K562 (cell line): ENCODE data around the gene UBE3D. TPM values are rescaled to one million over a fixed set of nuclear protein-coding genes. Genes with fewer than 3 reads are reported as not detected.

Experiments
- ATAC-seq: fragments of 200-7000 bp; cut with Tn5 transposase; 3 replicates; pipeline ENCODE4 v1.9.1; 2020; ENCODE audit warnings: moderate library complexity
- BruUV-seq: library from RNA; stranded (reverse); fragments of 400-500 nt; replicated peaks from 2 replicates; lab custom pipeline; 2021; lab: Mats Ljungman, UMichigan
- CTCF ChIA-PET: fragments of 300-600 bp; formaldehyde crosslinking; extraction: SDS; loops from one replicate; lab custom pipeline; 2021; ENCODE audit warnings: low intra/inter-chr PET ratio; lab: Yijun Ruan, JAX
- POLR2A ChIA-PET: fragments of 300-600, 350-650 bp; sonication (Branson Sonifier 250); formaldehyde crosslinking; extraction: SDS; loops from one replicate; lab custom pipeline; 2021; ENCODE audit warnings: antibody characterized with exemption, inconsistent platforms; lab: Yijun Ruan, JAX
- DNase-seq, 4 experiments: peaks; one replicate each; pipeline versions ENCODE4 v3.0.0 to v3.0.0-alpha.2; 2011 to 2018; ENCODE audit warnings: low spot score in 3 of 4, mixed read lengths in 3 of 4; ENCODE audit errors: extremely low read depth in 1 of 4
- FAIRE-seq: peaks from 2 replicates; lab custom pipeline; 2011; peaks lifted over from hg19 to GRCh38; lab: Jason Lieb, UNC
- H2AFZ ChIP-seq: 2 replicates; pipeline ENCODE4 v1.6.0; 2011; ENCODE audit warnings: low read depth, low read length, control low read depth, inconsistent platforms
- H3K27ac ChIP-seq: fragments of 200-600 bp; 3 replicates; pipeline ENCODE4 v1.8.0; 2011; ENCODE audit warnings: low read depth, mild to moderate bottlenecking, control low read depth, inconsistent platforms, low read length, moderate library complexity, mixed read lengths; ENCODE audit errors: extremely low read depth
- H3K27me3 ChIP-seq, 2 experiments: fragments of 300-600 bp in 1 of 2; 2 replicates in 1 of 2; 3 replicates in 1 of 2; pipeline versions ENCODE4 v1.6.0 to v1.8.0; 2011; ENCODE audit warnings: inconsistent platforms in 2 of 2, low read length in 2 of 2, mild to moderate bottlenecking in 1 of 2, mixed read lengths in 1 of 2, moderate library complexity in 1 of 2; ENCODE audit not compliant: control insufficient read depth in 2 of 2, insufficient read depth in 2 of 2
- H3K36me3 ChIP-seq: fragments of 300-600 bp; 3 replicates; pipeline ENCODE4 v1.8.0; 2011; ENCODE audit warnings: mild to moderate bottlenecking, low read length, inconsistent platforms; ENCODE audit not compliant: control insufficient read depth, insufficient read depth
- H3K4me1 ChIP-seq, 2 experiments: fragments of 200-600 bp in 1 of 2; replicated peaks in 1 of 2; 2 replicates in 1 of 2; 3 replicates in 1 of 2; pipeline versions ENCODE4 v1.5.1 to v1.8.0; 2011; ENCODE audit warnings: inconsistent platforms in 2 of 2, low read length in 2 of 2, mild to moderate bottlenecking in 1 of 2, mixed read lengths in 1 of 2, moderate library complexity in 1 of 2; ENCODE audit not compliant: control insufficient read depth in 2 of 2, insufficient read depth in 2 of 2
- H3K4me2 ChIP-seq: 2 replicates; pipeline ENCODE4 v1.6.1; 2011; ENCODE audit warnings: low read length, control low read depth, inconsistent platforms, mixed read lengths; ENCODE audit not compliant: insufficient read depth
- H3K4me3 ChIP-seq: fragments of 200-600 bp; sonication (generic), shearing (Covaris generic); 2 replicates; pipeline ENCODE4 v1.5.1; 2016; ENCODE audit warnings: control low read depth, inconsistent platforms
- H3K79me2 ChIP-seq: fragments of 200-600 bp; 3 replicates; pipeline ENCODE4 v1.8.0; 2011; ENCODE audit warnings: low read length, inconsistent platforms; ENCODE audit not compliant: control insufficient read depth, insufficient read depth
- H3K9ac ChIP-seq, 2 experiments: 2 replicates each; pipeline versions ENCODE4 v1.6.0 to v1.6.1; 2011; ENCODE audit warnings: low read depth in 2 of 2, low read length in 2 of 2, control low read depth in 1 of 2, inconsistent platforms in 1 of 2, mild to moderate bottlenecking in 1 of 2, mixed read lengths in 1 of 2; ENCODE audit not compliant: insufficient read depth in 1 of 2
- H3K9me1 ChIP-seq: one replicate; pipeline ENCODE4 v1.6.0; 2011; ENCODE audit warnings: inconsistent platforms, mild to moderate bottlenecking, low read length, moderate library complexity; ENCODE audit not compliant: control insufficient read depth, insufficient read depth
- H3K9me3 ChIP-seq: replicated peaks from 2 replicates; pipeline ENCODE4 v1.5.1; 2011; ENCODE audit warnings: low read depth, low read length, inconsistent platforms; ENCODE audit not compliant: control insufficient read depth, insufficient read depth
- H4K20me1 ChIP-seq: replicated peaks from 2 replicates; pipeline ENCODE4 v1.6.1; 2011; ENCODE audit warnings: low read length, inconsistent platforms, mixed read lengths; ENCODE audit not compliant: control insufficient read depth, insufficient read depth
- CAMTA2 ChIP-seq: fragments of 250-450 bp; sonication (Bioruptor Pico); conservative IDR thresholded peaks from 2 replicates; pipeline ENCODE4 v1.5.1; 2022
- DMBX1 ChIP-seq: fragments of 250-450 bp; sonication (Bioruptor Pico); IDR thresholded peaks from 2 replicates; pipeline ENCODE4 v1.8.0; 2022; ENCODE audit warnings: inconsistent platforms, mild to moderate bottlenecking, moderate library complexity, borderline replicate concordance
- ETS2 ChIP-seq: IDR thresholded peaks from 2 replicates; pipeline ENCODE4 v1.6.1; 2016; ENCODE audit warnings: borderline replicate concordance, missing genetic modification characterization, mild to moderate bottlenecking, moderate library complexity, missing compliant biosample characterization; ENCODE audit not compliant: poor library complexity, severe bottlenecking
- FOXA3 ChIP-seq, 2 experiments: fragments of 450-650 bp in 1 of 2; sonication (generic) in 1 of 2; formaldehyde crosslinking; IDR thresholded peaks in 1 of 2; conservative IDR thresholded peaks in 1 of 2; 2 replicates each; pipeline versions ENCODE4 v1.4.0 to v1.8.0; 2020 to 2022; ENCODE audit warnings: mild to moderate bottlenecking in 2 of 2, missing genetic modification reagents in 1 of 2
- GABPA ChIP-seq: fragments of 200-800 bp; sonication (Bioruptor generic); conservative IDR thresholded peaks from 2 replicates; pipeline ENCODE4 v1.6.1; 2016; ENCODE audit warnings: low read depth, missing genetic modification characterization, missing compliant biosample characterization
- NCOA1 ChIP-seq: fragments of 450-650 bp; IDR thresholded peaks from 2 replicates; pipeline ENCODE4 v1.6.1; 2016; ENCODE audit warnings: low read depth
- NCOR1 ChIP-seq: fragments of 450-650 bp; IDR thresholded peaks from 2 replicates; pipeline ENCODE4 v1.6.1; 2016; ENCODE audit warnings: mild to moderate bottlenecking, moderate library complexity
- NR4A1 ChIP-seq, 2 experiments: fragments of 250-450 bp in 1 of 2; fragments of 450-650 bp in 1 of 2; sonication (Bioruptor Pico) in 1 of 2; IDR thresholded peaks; 2 replicates each; pipeline versions ENCODE4 v1.4.0 to v1.6.1; 2016 to 2020; ENCODE audit warnings: mild to moderate bottlenecking in 2 of 2, missing compliant biosample characterization in 1 of 2, missing genetic modification characterization in 1 of 2, moderate library complexity in 1 of 2
- SREBF1 ChIP-seq: fragments of 150-350 bp; IDR thresholded peaks from 2 replicates; pipeline ENCODE4 v1.6.1; 2014; ENCODE audit warnings: antibody characterized with exemption, low read depth, low read length, borderline replicate concordance
- SRF ChIP-seq, 2 experiments: fragments of 250-450, 450-650 bp in 1 of 2; sonication (Bioruptor Pico) in 1 of 2; sonication (generic) in 1 of 2; formaldehyde crosslinking; IDR thresholded peaks; 2 replicates each; pipeline versions ENCODE4 v1.5.0 to v1.5.1; 2020 to 2022; ENCODE audit warnings: mild to moderate bottlenecking in 1 of 2, missing genetic modification reagents in 1 of 2
- ZNF644 ChIP-seq: fragments of 200-800 bp; sonication (Bioruptor generic); IDR thresholded peaks from 2 replicates; pipeline ENCODE4 v1.6.1; 2016; ENCODE audit warnings: low read depth, missing genetic modification characterization, missing compliant biosample characterization
- ZNF717 ChIP-seq: fragments of 250-450 bp; sonication (Bioruptor Pico); IDR thresholded peaks from 2 replicates; pipeline ENCODE4 v1.5.0; 2021
- WGBS: fragments of 100-300 bp; shearing (Covaris generic); methylation state at CpG from one replicate; pipeline ENCODE4 v1.1.6; 2016; ENCODE audit warnings: low coverage, mixed read lengths; ENCODE audit not compliant: insufficient coverage; ENCODE audit errors: missing lambda C conversion rate; 5-methylcytosine and 5-hydroxymethylcytosine counted together
- in situ Hi-C: fragments of 300-500 bp; cut with MboI; formaldehyde crosslinking; loops from 4 replicates; pipeline ENCODE4 v1.15.0; 2018; ENCODE audit warnings: inconsistent platforms, mixed read lengths
- intact Hi-C: fragments of 100-400 bp; cut with micrococcal nuclease; formaldehyde crosslinking; loops from 2 replicates; pipeline ENCODE4 v1.14.2; 2022
- polyA plus RNA-seq, 8 experiments: library from polyadenylated mRNA; depleted of rRNA in 4 of 8; stranded (reverse) in 5 of 8; unstranded in 3 of 8; fragments of >200 nt; fragmentation: Nextera tagmentation in 2 of 8; fragmentation: Illumina TruSeq in 1 of 8; extraction: Ambion mirVana in 2 of 8; extraction: Trizol in 1 of 8; gene quantifications; 2 replicates each; pipeline versions ENCODE4 v1.2.1 to v1.2.3, GENCODE V29; 2011 to 2014; ENCODE audit warnings: inconsistent platforms in 1 of 8, missing spikeins in 1 of 8
- total RNA-seq, 7 experiments: library from RNA; depleted of rRNA in 6 of 7; stranded (reverse); fragments of >200 nt in 6 of 7; fragmentation: Illumina TruSeq in 2 of 7; extraction: Trizol in 2 of 7; gene quantifications; 2 replicates each; pipeline versions ENCODE4 v1.2.1 to v1.2.3, GENCODE V29; 2011 to 2021; ENCODE audit warnings: low replicate concordance in 1 of 7
- TF ChIP-seq, protein P1 (sequence below): fragments of 450-650 bp; formaldehyde crosslinking; IDR thresholded peaks from 2 replicates; pipeline ENCODE4 v1.4.0; 2022; ENCODE audit warnings: mild to moderate bottlenecking, moderate library complexity
- TF ChIP-seq, protein P2 (sequence below): IDR thresholded peaks from 2 replicates; pipeline ENCODE4 v1.6.1; 2012; ENCODE audit warnings: low read depth, low read length, improper control_type of control experiment, borderline replicate concordance

Gene UBE3D
- total and polyA plus RNA-seq, 9 of the 15 experiments (the other 6 are each of a cell fraction or from before 2014, with no cell fraction given), result 9.4 to 17.6 (median 11.9) TPM

DNA sequence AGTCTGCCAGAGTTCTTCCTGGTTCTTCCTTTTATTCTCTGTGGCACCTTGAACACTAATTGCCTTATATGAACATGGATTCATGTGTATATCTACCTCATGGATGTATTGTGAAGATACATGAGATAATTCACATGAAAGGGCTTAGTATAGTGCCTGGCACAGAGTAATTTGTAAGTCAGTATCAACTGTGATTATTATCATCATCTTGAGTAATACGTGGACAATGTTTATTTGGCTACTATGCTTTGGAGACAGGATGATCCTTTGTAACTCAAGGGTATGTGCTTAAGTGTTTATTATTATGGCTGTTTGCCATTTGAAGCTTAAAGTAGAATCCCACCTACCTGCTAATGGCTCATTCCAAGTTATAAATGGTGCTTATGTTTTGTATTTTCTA lies 17.8 kb upstream of the UBE3D start:
- Histone ChIP-seq H3K4me2 (no peak overlapping the region), H3K36me3 (no peaks in the 10 kb centered on the region), H3K4me3 (no peak overlapping the region), H3K27ac (no peak overlapping the region), H3K4me1 (no peaks in the 10 kb centered on the region), H3K9me3 (no peaks in the 10 kb centered on the region), H4K20me1 (no peaks in the 10 kb centered on the region), H2AFZ (no peak overlapping the region), H3K9me1 (no peaks in the 10 kb centered on the region), H3K9ac (no peak overlapping the region), H3K79me2 (no peaks in the 10 kb centered on the region), H3K27me3 (no peaks in the 10 kb centered on the region)
- no TSS peak for BruUV-seq
- intact Hi-C loops (no loop called here), in situ Hi-C loops (no loop called here)
- CTCF ChIA-PET, result no interaction called here
- ATAC-seq (no peak), FAIRE-seq (no peak), DNase-seq (no peak)
- POLR2A ChIA-PET, result no interaction called here
- 47% methylated on average over 1 of the region's 1 CpG for WGBS
- TF ChIP-seq NCOA1, result no peak

DNA sequence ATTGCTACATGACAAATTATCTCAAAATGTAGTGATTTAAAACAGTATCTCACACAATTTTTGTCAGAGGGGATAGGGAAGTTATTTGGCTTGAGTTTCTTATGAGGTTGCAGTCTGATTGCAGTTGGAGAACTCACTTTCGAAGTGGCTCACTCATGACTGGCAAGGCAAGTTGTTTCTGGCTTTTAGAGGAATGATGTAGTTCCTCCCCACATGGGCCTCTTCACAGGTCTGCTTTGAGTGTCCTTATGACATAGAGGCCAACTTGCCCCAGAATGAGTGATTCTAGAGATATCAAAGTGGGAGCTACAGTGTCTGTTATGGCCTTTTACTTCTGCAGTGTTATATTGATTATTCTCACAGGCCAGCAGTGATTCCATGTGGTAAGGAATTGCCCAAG lies 8.0 kb upstream of the UBE3D start:
- WGBS, result 84% methylated on average over 1 of the region's 1 CpG
- Histone ChIP-seq H3K9ac (no peak overlapping the region), H3K9me1 (no peaks in the 10 kb centered on the region), H3K9me3 (no peaks in the 10 kb centered on the region), H3K27ac (no peak overlapping the region), H4K20me1 (no peaks in the 10 kb centered on the region), H2AFZ (no peak overlapping the region), H3K4me2 (no peak overlapping the region), H3K4me3 (no peak overlapping the region), H3K36me3 (no peaks in the 10 kb centered on the region), H3K79me2 (no peaks in the 10 kb centered on the region), H3K27me3 (no peaks in the 10 kb centered on the region), H3K4me1 (peaks cover 0 to 5% of the 10 kb centered on the region in 2 experiments; a peak in 1 of 5 replicates)
- ChIA-PET POLR2A (no interaction called here), CTCF (no interaction called here)
- intact Hi-C loops, result no loop called here
- in situ Hi-C loops, result loop anchor here (25.0 kb wide), 1 partner anchor 486 kb away; no protein-coding TSS in a partner anchor
- no TSS peak for BruUV-seq
- FAIRE-seq (no peak), ATAC-seq (no peak), DNase-seq (no peak)
- TF ChIP-seq, protein P1, sequence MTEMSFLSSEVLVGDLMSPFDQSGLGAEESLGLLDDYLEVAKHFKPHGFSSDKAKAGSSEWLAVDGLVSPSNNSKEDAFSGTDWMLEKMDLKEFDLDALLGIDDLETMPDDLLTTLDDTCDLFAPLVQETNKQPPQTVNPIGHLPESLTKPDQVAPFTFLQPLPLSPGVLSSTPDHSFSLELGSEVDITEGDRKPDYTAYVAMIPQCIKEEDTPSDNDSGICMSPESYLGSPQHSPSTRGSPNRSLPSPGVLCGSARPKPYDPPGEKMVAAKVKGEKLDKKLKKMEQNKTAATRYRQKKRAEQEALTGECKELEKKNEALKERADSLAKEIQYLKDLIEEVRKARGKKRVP, result no peak
- TF ChIP-seq, protein P2, sequence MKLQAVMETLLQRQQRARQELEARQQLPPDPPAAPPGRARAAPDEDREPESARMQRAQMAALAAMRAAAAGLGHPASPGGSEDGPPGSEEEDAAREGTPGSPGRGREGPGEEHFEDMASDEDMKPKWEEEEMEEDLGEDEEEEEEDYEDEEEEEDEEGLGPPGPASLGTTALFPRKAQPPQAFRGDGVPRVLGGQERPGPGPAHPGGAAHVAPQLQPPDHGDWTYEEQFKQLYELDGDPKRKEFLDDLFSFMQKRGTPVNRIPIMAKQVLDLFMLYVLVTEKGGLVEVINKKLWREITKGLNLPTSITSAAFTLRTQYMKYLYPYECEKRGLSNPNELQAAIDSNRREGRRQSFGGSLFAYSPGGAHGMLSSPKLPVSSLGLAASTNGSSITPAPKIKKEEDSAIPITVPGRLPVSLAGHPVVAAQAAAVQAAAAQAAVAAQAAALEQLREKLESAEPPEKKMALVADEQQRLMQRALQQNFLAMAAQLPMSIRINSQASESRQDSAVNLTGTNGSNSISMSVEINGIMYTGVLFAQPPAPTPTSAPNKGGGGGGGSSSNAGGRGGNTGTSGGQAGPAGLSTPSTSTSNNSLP, result no peak
- TF ChIP-seq DMBX1 (CRISPR knock-in tag) (no peak), FOXA3 (CRISPR knock-in tag; conservative IDR thresholded peaks at IDR 0.05 in 1 of 2, IDR thresholded peaks at IDR 0.05 in 1 of 2) (no peak), SREBF1 (no peak), ZNF644 (tag) (no peak), GABPA (tag) (no peak), NR4A1 (CRISPR knock-in tag; IDR thresholded peaks at IDR 0.05) (no peak), NR4A1 (tag; IDR thresholded peaks at IDR 0.05) (no peak), CAMTA2 (CRISPR knock-in tag) (no peak), SRF (CRISPR knock-in tag; IDR thresholded peaks at IDR 0.05) (no peak), ZNF717 (no peak), NCOR1 (no peak), ETS2 (tag) (no peak)
